ENCODE measurements around the gene TMEM52B. TPM values are rescaled to one million over a fixed set of nuclear protein-coding genes. Genes with fewer than 3 reads are reported as not detected.

TMEM52B gene
- total and polyA plus RNA-seq, 4 donors, result 0.37 TPM; not detected in 3

GRCh38 chr12:10142976-10143589 is 35.7 kb upstream of the TMEM52B start:
- H3K36me3 ChIP-seq (ENCODE audit: control insufficient read depth in 4 of 4, insufficient read depth in 3 of 4, low read depth in 1 of 4, low read length in 3 of 4), result no peaks in the 10 kb centered on the region
- no peak overlapping the region for H3K4me3 ChIP-seq (ENCODE audit: low read depth in 1 of 3, low read length in 3 of 3)
- no peak overlapping the region for H3K9ac ChIP-seq (ENCODE audit: low read depth in 1 of 2, low read length in 2 of 2)
- no peak for TF ChIP-seq HNF4G (IDR thresholded peaks at IDR 0.05)
- TF ChIP-seq NR2F2 (IDR thresholded peaks at IDR 0.05), result no peak
- no peak for TF ChIP-seq RXRA (IDR thresholded peaks at IDR 0.05)
- no peak for TF ChIP-seq SP1 (IDR thresholded peaks at IDR 0.05)
- no peak for TF ChIP-seq FOXA1 (IDR thresholded peaks at IDR 0.05)
- no peak for TF ChIP-seq RAD21 (IDR thresholded peaks at IDR 0.05)
- no peak for TF ChIP-seq MAX (IDR thresholded peaks at IDR 0.05)
- no peak for TF ChIP-seq GABPA (IDR thresholded peaks at IDR 0.05 in 1 of 2, conservative IDR thresholded peaks at IDR 0.05 in 1 of 2)
- TF ChIP-seq ATF3 (IDR thresholded peaks at IDR 0.05), result no peak
- no peak for TF ChIP-seq REST (IDR thresholded peaks at IDR 0.05)
- no peak for TF ChIP-seq TAF1 (conservative IDR thresholded peaks at IDR 0.05)
- no peak for TF ChIP-seq EGR1 (IDR thresholded peaks at IDR 0.05; ENCODE audit: low read depth in 2 of 2)
- no peak for TF ChIP-seq ZBTB33 (IDR thresholded peaks at IDR 0.05)
- no peak for TF ChIP-seq HNF4A (conservative IDR thresholded peaks at IDR 0.05)
- no peak for TF ChIP-seq CTCF (IDR thresholded peaks at IDR 0.05; ENCODE audit: low read depth, low read length, missing input control)
- TF ChIP-seq FOXA2 (IDR thresholded peaks at IDR 0.05), result no peak
- TF ChIP-seq YY1 (IDR thresholded peaks at IDR 0.05), result no peak
- no peaks in the 10 kb centered on the region for H3K4me1 ChIP-seq (ENCODE audit: control insufficient read depth in 4 of 4, insufficient read depth in 4 of 4, low read length in 3 of 4)
- no peak overlapping the region for H3K27ac ChIP-seq (ENCODE audit: low read depth in 1 of 2, low read length in 2 of 2)
- H3K9me3 ChIP-seq (ENCODE audit: control insufficient read depth in 4 of 4, low read length in 3 of 4), result peaks cover 0 to 3% (median 0%) of the 10 kb centered on the region in 4 donors
- no peak for DNase-seq (ENCODE audit: low spot score)
- 0% methylated on average over 1 of the region's 1 CpG for WGBS
- H3K27me3 ChIP-seq (ENCODE audit: control insufficient read depth in 4 of 4, insufficient read depth in 4 of 4, low read length in 3 of 4), result no peaks in the 10 kb centered on the region
